ENCODE data around the gene BARHL1.

Gene BARHL1

GRCh38 chr9:132602207-132602606, 19.8 kb downstream of the BARHL1 start:
- H3K9me3 ChIP-seq (ENCODE audit: low read depth, low read length), result no peaks in the 10 kb centered on the region
- H3K36me3 ChIP-seq (ENCODE audit: insufficient read depth, low read length), result peaks cover 39% of the 10 kb centered on the region; the same call in 1 of the 2 replicates
- TF ChIP-seq FOXP2 (optimal IDR thresholded peaks at IDR 0.05; ENCODE audit: control extremely low read depth, extremely low read length, insufficient read depth), result no peak
- no peak for TF ChIP-seq POLR2AphosphoS5 (IDR thresholded peaks at IDR 0.05; ENCODE audit: borderline replicate concordance, low read depth, low read length)
- TF ChIP-seq EZH2 (IDR thresholded peaks at IDR 0.05), result no peak
- H3K4me3 ChIP-seq, result no peak overlapping the region
- DNase-seq (ENCODE audit: low read depth, low spot score), result no peak
- no peak overlapping the region for H3K9ac ChIP-seq (ENCODE audit: insufficient read length)
- no peak overlapping the region for H3K27ac ChIP-seq

DNA sequence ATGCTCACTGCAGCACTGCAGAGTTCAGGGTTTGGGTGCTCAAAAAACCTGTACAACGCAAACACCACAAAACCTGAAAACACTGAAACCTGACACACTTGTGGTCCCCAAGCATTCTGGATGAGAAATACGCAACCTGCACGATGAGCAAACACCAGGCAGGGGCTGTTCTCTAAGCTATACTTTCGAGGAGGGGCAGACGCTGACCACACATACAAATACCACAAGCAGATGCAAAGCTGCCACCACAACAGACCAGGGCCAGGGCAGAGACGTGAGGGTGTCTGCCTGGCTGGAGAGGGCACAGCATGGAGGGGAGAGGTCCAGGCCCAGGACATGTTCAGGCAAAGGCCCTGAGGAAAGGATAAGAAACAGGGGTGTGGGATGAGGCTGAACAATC, 23.0 kb downstream of the BARHL1 start:
- Histone ChIP-seq H3K9ac (ENCODE audit: insufficient read length) (no peak overlapping the region), H3K27ac (no peak overlapping the region), H3K36me3 (ENCODE audit: insufficient read depth, low read length) (peaks cover 52% of the 10 kb centered on the region; the same call in 1 of the 2 replicates), H3K4me3 (no peak overlapping the region), H3K9me3 (ENCODE audit: low read depth, low read length) (no peaks in the 10 kb centered on the region)
- no peak for DNase-seq (ENCODE audit: low read depth, low spot score)
- no peak for TF ChIP-seq POLR2AphosphoS5 (IDR thresholded peaks at IDR 0.05; ENCODE audit: borderline replicate concordance, low read depth, low read length)
- no peak for TF ChIP-seq FOXP2 (optimal IDR thresholded peaks at IDR 0.05; ENCODE audit: control extremely low read depth, extremely low read length, insufficient read depth)
- TF ChIP-seq EZH2 (IDR thresholded peaks at IDR 0.05), result no peak

DNA sequence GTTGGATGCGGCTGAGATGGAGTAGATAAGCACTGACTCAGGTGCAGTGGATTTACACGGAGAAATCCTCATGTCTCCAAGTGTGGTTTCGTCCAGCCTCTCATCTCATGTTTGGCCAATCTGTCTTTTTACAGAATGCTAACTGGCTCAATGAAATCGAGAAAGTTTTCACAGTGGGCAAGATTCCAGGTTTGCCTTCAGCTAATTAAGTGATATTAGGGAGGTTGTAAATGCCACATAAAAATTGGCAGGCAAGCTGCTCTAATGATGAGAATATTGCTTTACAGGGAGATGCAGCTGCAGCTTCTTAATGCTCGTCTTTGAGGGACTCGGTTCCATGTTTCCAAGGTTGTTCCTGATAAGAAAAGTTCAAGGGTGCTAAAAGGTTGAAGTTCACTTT, 23.7 kb downstream of the BARHL1 start:
- Histone ChIP-seq H3K9ac (ENCODE audit: insufficient read length) (no peak overlapping the region), H3K4me3 (no peak overlapping the region), H3K9me3 (ENCODE audit: low read depth, low read length) (no peaks in the 10 kb centered on the region), H3K27ac (no peak overlapping the region), H3K36me3 (ENCODE audit: insufficient read depth, low read length) (peaks cover 52% of the 10 kb centered on the region; the same call in 1 of the 2 replicates)
- no peak for DNase-seq (ENCODE audit: low read depth, low spot score)
- TF ChIP-seq EZH2 (IDR thresholded peaks at IDR 0.05) (no peak), POLR2AphosphoS5 (IDR thresholded peaks at IDR 0.05; ENCODE audit: borderline replicate concordance, low read depth, low read length) (no peak), FOXP2 (optimal IDR thresholded peaks at IDR 0.05; ENCODE audit: control extremely low read depth, extremely low read length, insufficient read depth) (no peak)

DNA sequence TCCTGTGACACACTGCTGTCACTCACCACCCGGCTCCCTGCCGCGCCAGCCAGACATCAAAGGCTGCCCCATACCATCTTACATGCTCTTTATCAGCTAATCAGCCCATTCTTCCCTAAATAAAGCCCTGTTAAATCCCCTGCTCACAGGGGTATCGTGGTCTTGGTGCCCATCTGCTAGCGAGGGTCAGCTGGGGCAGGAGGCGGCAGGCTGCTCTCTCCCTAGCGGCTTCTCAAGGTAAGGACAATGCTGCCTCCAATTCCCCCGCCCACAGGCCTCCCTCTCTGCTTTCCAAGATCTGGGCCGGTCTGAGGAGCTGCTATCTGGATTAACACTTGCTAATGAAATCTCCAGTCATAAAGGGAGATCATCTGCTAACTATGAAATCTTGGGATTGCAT, 26.8 kb downstream of the BARHL1 start:
- Histone ChIP-seq H3K9me3 (ENCODE audit: low read depth, low read length) (no peaks in the 10 kb centered on the region), H3K4me3 (no peak overlapping the region), H3K9ac (ENCODE audit: insufficient read length) (no peak overlapping the region), H3K27ac (no peak overlapping the region), H3K36me3 (ENCODE audit: insufficient read depth, low read length) (peaks cover 64% of the 10 kb centered on the region)
- no peak for DNase-seq (ENCODE audit: low read depth, low spot score)
- no peak for TF ChIP-seq POLR2AphosphoS5 (IDR thresholded peaks at IDR 0.05; ENCODE audit: borderline replicate concordance, low read depth, low read length)

GRCh38 chr9:132609829-132610228, 27.4 kb downstream of the BARHL1 start:
- no peaks in the 10 kb centered on the region for H3K9me3 ChIP-seq (ENCODE audit: low read depth, low read length)
- peaks cover 60% of the 10 kb centered on the region for H3K36me3 ChIP-seq (ENCODE audit: insufficient read depth, low read length)
- no peak for DNase-seq (ENCODE audit: low read depth, low spot score)
- H3K27ac ChIP-seq, result no peak overlapping the region
- no peak overlapping the region for H3K4me3 ChIP-seq
- no peak for TF ChIP-seq POLR2AphosphoS5 (IDR thresholded peaks at IDR 0.05; ENCODE audit: borderline replicate concordance, low read depth, low read length)
- no peak overlapping the region for H3K9ac ChIP-seq (ENCODE audit: insufficient read length)

- Histone ChIP-seq H3K36me3 (ENCODE audit: insufficient read depth, low read length) (peaks cover 59% of the 10 kb centered on the region), H3K27ac (no peak overlapping the region), H3K9ac (ENCODE audit: insufficient read length) (no peak overlapping the region), H3K9me3 (ENCODE audit: low read depth, low read length) (no peaks in the 10 kb centered on the region), H3K4me3 (no peak overlapping the region)
- TF ChIP-seq POLR2AphosphoS5 (IDR thresholded peaks at IDR 0.05; ENCODE audit: borderline replicate concordance, low read depth, low read length) (no peak), FOXP2 (optimal IDR thresholded peaks at IDR 0.05; ENCODE audit: control extremely low read depth, extremely low read length, insufficient read depth) (no peak), EZH2 (IDR thresholded peaks at IDR 0.05) (no peak)
- DNase-seq (ENCODE audit: low read depth, low spot score), result no peak
Measured at GRCh38 chr9:132610661-132611060, 28.3 kb downstream of the BARHL1 start.

DNA sequence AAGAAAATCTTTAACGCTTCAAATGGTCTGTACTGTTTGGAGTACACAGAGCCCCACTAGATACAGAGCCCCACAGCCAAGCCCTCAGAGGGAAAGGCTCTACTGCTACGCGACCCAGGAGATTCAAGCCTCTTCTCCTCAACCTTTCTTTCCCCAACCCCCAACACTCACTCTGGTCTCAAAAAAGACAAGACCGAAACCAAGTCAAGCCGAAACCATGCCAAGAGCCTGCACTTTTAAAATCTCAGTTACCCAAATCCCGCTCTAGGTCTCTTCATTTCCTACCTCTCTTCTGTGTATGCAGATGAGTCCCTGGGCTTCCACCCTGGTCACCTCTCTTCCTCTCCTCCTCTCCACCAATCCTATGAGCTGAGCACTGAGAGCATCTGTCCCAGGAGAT, 31.9 kb downstream of the BARHL1 start:
- DNase-seq (ENCODE audit: low read depth, low spot score), result no peak
- H3K27ac ChIP-seq, result no peak overlapping the region
- TF ChIP-seq FOXP2 (optimal IDR thresholded peaks at IDR 0.05; ENCODE audit: control extremely low read depth, extremely low read length, insufficient read depth) (no peak), EZH2 (IDR thresholded peaks at IDR 0.05) (no peak), POLR2AphosphoS5 (IDR thresholded peaks at IDR 0.05; ENCODE audit: borderline replicate concordance, low read depth, low read length) (no peak)
- H3K4me3 ChIP-seq, result no peak overlapping the region
- peaks cover 68% of the 10 kb centered on the region for H3K36me3 ChIP-seq (ENCODE audit: insufficient read depth, low read length)
- no peaks in the 10 kb centered on the region for H3K9me3 ChIP-seq (ENCODE audit: low read depth, low read length)
- H3K9ac ChIP-seq (ENCODE audit: insufficient read length), result no peak overlapping the region

GRCh38 chr9:132615774-132616173, 33.4 kb downstream of the BARHL1 start:
- no peak for DNase-seq (ENCODE audit: low read depth, low spot score)
- Histone ChIP-seq H3K4me3 (no peak overlapping the region), H3K9ac (ENCODE audit: insufficient read length) (no peak overlapping the region), H3K36me3 (ENCODE audit: insufficient read depth, low read length) (peaks cover 64% of the 10 kb centered on the region), H3K27ac (no peak overlapping the region), H3K9me3 (ENCODE audit: low read depth, low read length) (no peaks in the 10 kb centered on the region)
- TF ChIP-seq POLR2AphosphoS5 (IDR thresholded peaks at IDR 0.05; ENCODE audit: borderline replicate concordance, low read depth, low read length) (no peak), EZH2 (IDR thresholded peaks at IDR 0.05) (no peak), FOXP2 (optimal IDR thresholded peaks at IDR 0.05; ENCODE audit: control extremely low read depth, extremely low read length, insufficient read depth) (no peak)

GRCh38 chr9:132616725-132617124, 34.3 kb downstream of the BARHL1 start:
- no peak for DNase-seq (ENCODE audit: low read depth, low spot score)
- H3K9me3 ChIP-seq (ENCODE audit: low read depth, low read length), result no peaks in the 10 kb centered on the region
- H3K4me3 ChIP-seq, result no peak overlapping the region
- H3K9ac ChIP-seq (ENCODE audit: insufficient read length), result no peak overlapping the region
- TF ChIP-seq EZH2 (IDR thresholded peaks at IDR 0.05) (no peak), FOXP2 (optimal IDR thresholded peaks at IDR 0.05; ENCODE audit: control extremely low read depth, extremely low read length, insufficient read depth) (no peak), POLR2AphosphoS5 (IDR thresholded peaks at IDR 0.05; ENCODE audit: borderline replicate concordance, low read depth, low read length) (no peak)
- peaks cover 57% of the 10 kb centered on the region for H3K36me3 ChIP-seq (ENCODE audit: insufficient read depth, low read length)
- H3K27ac ChIP-seq, result no peak overlapping the region

Measured in SK-N-MC (cell line).